Fibroblast of lung (primary cell): ENCODE measurements around the gene PRKAG1. TPM values are rescaled to one million over a fixed set of nuclear protein-coding genes. Genes with fewer than 3 reads are reported as not detected.

Experiments used
- DNase-seq, 2 donors: peaks; one replicate each; pipeline versions ENCODE4 v3.0.0 to v3.0.0-alpha.2; 2010; ENCODE audit warnings: low read depth in 2 of 2
- H2AFZ ChIP-seq: 2 replicates; pipeline ENCODE4 v1.5.1; 2012; ENCODE audit warnings: low read length, control low read depth, inconsistent platforms
- H3K27ac ChIP-seq: 2 replicates; pipeline ENCODE4 v1.5.1; 2011; ENCODE audit warnings: low read length, control low read depth; ENCODE audit not compliant: insufficient read depth
- H3K27me3 ChIP-seq: 2 replicates; pipeline ENCODE4 v1.5.1; 2011; ENCODE audit warnings: mild to moderate bottlenecking, low read length; ENCODE audit not compliant: control insufficient read depth, insufficient read depth
- H3K36me3 ChIP-seq: 2 replicates; pipeline ENCODE4 v1.5.1; 2011; ENCODE audit warnings: low read length; ENCODE audit not compliant: control insufficient read depth, insufficient read depth
- H3K4me1 ChIP-seq: 2 replicates; pipeline ENCODE4 v1.5.1; 2011; ENCODE audit warnings: low read length; ENCODE audit not compliant: control insufficient read depth, insufficient read depth; ENCODE audit errors: extremely low read depth
- H3K4me2 ChIP-seq: 2 replicates; pipeline ENCODE4 v1.5.1; 2011; ENCODE audit warnings: low read length, control low read depth; ENCODE audit not compliant: insufficient read depth; ENCODE audit errors: extremely low read depth
- H3K4me3 ChIP-seq, 4 experiments: fragments of 200-600 bp in 1 of 4; sonication (generic) in 1 of 4; replicated peaks in 1 of 4; 2 replicates each; pipeline ENCODE4 v1.5.1; 2011 to 2016; ENCODE audit warnings: low read length in 4 of 4, low read depth in 3 of 4, mild to moderate bottlenecking in 3 of 4, control low read depth in 2 of 4, inconsistent platforms in 1 of 4, mixed read lengths in 1 of 4; ENCODE audit not compliant: insufficient read depth in 1 of 4; ENCODE audit errors: control extremely low read depth in 1 of 4
- H3K79me2 ChIP-seq: 2 replicates; pipeline ENCODE4 v1.5.1; 2012; ENCODE audit warnings: mild to moderate bottlenecking, low read length, inconsistent platforms; ENCODE audit not compliant: control insufficient read depth, insufficient read depth
- H3K9ac ChIP-seq: 2 replicates; pipeline ENCODE4 v1.5.1; 2011; ENCODE audit warnings: mild to moderate bottlenecking, low read length, control low read depth; ENCODE audit not compliant: insufficient read depth
- H3K9me3 ChIP-seq: 2 replicates; pipeline ENCODE4 v1.5.1; 2012; ENCODE audit warnings: low read depth, low read length; ENCODE audit not compliant: control insufficient read depth, insufficient read depth
- H4K20me1 ChIP-seq: 2 replicates; pipeline ENCODE4 v1.5.1; 2011; ENCODE audit warnings: low read length; ENCODE audit not compliant: control insufficient read depth, insufficient read depth; ENCODE audit errors: extremely low read depth
- EZH2 ChIP-seq: IDR thresholded peaks from 2 replicates; pipeline ENCODE4 v1.5.1; 2012; ENCODE audit warnings: low read length, control low read depth, mild to moderate bottlenecking; ENCODE audit errors: missing control alignments
- polyA plus RNA-seq, 2 donors: library from polyadenylated mRNA; depleted of rRNA in 1 of 2; stranded (reverse) in 1 of 2; unstranded in 1 of 2; fragments of >200 nt; gene quantifications; 2 replicates each; pipeline ENCODE4 v1.2.1, GENCODE V29; 2011 to 2012; ENCODE audit warnings: missing spikeins in 1 of 2
- total RNA-seq: library from RNA; depleted of rRNA; stranded (reverse); fragments of >200 nt; gene quantifications from 2 replicates; pipeline ENCODE4 v1.2.1, GENCODE V29; 2014
- TF ChIP-seq, protein P1 (sequence below), 2 donors: IDR thresholded peaks in 1 of 2; conservative IDR thresholded peaks in 1 of 2; 1 replicate in 1 of 2; 2 replicates in 1 of 2; pipeline ENCODE4 v1.5.1; 2011 to 2012; ENCODE audit warnings: low read length in 2 of 2, control low read depth in 1 of 2, inconsistent platforms in 1 of 2, low read depth in 1 of 2, mild to moderate bottlenecking in 1 of 2

Gene PRKAG1
- total and polyA plus RNA-seq, 2 donors (not counting 1 experiment from before 2014, with no cell fraction given) = 76.5 to 110 TPM

- H3K9ac ChIP-seq = no peak overlapping the region
- H4K20me1 ChIP-seq = no peaks in the 10 kb centered on the region
- no peaks in the 10 kb centered on the region for H3K27me3 ChIP-seq
Measured at GRCh38 chr12:49037111-49037946, 18.8 kb upstream of the PRKAG1 start.

DNA sequence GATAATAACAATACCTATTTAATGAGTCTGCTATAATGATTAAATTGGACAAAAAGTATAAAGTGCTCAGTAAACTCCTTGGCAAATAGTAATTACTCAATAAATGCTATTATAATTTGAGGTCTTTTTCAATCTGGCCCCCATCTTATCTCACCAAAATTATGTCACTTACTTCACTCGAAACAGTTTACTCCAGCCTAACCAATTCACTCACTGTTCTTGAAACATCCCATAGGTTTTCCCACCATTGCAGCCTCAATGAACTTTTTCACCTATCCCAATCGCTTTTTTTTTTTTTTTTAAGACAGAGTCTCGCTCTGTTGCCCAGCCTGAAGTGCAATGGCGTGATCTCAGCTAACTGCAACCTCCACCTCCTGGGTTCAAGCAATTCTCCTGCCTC is 17.5 kb upstream of the PRKAG1 start:
- H3K36me3 ChIP-seq = peaks cover 47% of the 10 kb centered on the region
- H3K27ac ChIP-seq = no peak overlapping the region
- H3K4me3 ChIP-seq = no peak overlapping the region
- no peaks in the 10 kb centered on the region for H4K20me1 ChIP-seq
- no peaks in the 10 kb centered on the region for H3K4me1 ChIP-seq
- no peaks in the 10 kb centered on the region for H3K27me3 ChIP-seq
- H3K9me3 ChIP-seq = no peaks in the 10 kb centered on the region
- DNase-seq = no peak
- H3K79me2 ChIP-seq = no peaks in the 10 kb centered on the region
- H3K9ac ChIP-seq = no peak overlapping the region
- no peak for TF ChIP-seq EZH2
- TF ChIP-seq, protein P1, sequence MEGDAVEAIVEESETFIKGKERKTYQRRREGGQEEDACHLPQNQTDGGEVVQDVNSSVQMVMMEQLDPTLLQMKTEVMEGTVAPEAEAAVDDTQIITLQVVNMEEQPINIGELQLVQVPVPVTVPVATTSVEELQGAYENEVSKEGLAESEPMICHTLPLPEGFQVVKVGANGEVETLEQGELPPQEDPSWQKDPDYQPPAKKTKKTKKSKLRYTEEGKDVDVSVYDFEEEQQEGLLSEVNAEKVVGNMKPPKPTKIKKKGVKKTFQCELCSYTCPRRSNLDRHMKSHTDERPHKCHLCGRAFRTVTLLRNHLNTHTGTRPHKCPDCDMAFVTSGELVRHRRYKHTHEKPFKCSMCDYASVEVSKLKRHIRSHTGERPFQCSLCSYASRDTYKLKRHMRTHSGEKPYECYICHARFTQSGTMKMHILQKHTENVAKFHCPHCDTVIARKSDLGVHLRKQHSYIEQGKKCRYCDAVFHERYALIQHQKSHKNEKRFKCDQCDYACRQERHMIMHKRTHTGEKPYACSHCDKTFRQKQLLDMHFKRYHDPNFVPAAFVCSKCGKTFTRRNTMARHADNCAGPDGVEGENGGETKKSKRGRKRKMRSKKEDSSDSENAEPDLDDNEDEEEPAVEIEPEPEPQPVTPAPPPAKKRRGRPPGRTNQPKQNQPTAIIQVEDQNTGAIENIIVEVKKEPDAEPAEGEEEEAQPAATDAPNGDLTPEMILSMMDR (conservative IDR thresholded peaks at IDR 0.05 in 1 of 2, IDR thresholded peaks at IDR 0.05 in 1 of 2; ENCODE audit: low read depth in 1 of 2, low read length in 2 of 2) = no peak
- H2AFZ ChIP-seq = no peak overlapping the region
- H3K4me2 ChIP-seq = no peak overlapping the region

More at GRCh38 chr12:49037111-49037946, 18.8 kb upstream of the PRKAG1 start:
- H2AFZ ChIP-seq = no peak overlapping the region
- H3K4me2 ChIP-seq = no peak overlapping the region
- H3K4me3 ChIP-seq = no peak overlapping the region
- TF ChIP-seq, protein P1 (conservative IDR thresholded peaks at IDR 0.05 in 1 of 2, IDR thresholded peaks at IDR 0.05 in 1 of 2; ENCODE audit: low read depth in 1 of 2, low read length in 2 of 2) = no peak
- no peak for TF ChIP-seq EZH2
- DNase-seq = no peak
- no peaks in the 10 kb centered on the region for H3K9me3 ChIP-seq
- no peak overlapping the region for H3K27ac ChIP-seq
- no peaks in the 10 kb centered on the region for H3K79me2 ChIP-seq
- H3K36me3 ChIP-seq = peaks cover 51% of the 10 kb centered on the region
- no peaks in the 10 kb centered on the region for H3K4me1 ChIP-seq

- Histone ChIP-seq H3K27ac (no peak overlapping the region), H2AFZ (no peak overlapping the region), H3K9ac (no peak overlapping the region), H4K20me1 (no peaks in the 10 kb centered on the region), H3K27me3 (no peaks in the 10 kb centered on the region), H3K4me1 (no peaks in the 10 kb centered on the region), H3K79me2 (no peaks in the 10 kb centered on the region), H3K36me3 (peaks cover 37% of the 10 kb centered on the region), H3K4me3 (no peak overlapping the region), H3K9me3 (no peaks in the 10 kb centered on the region), H3K4me2 (no peak overlapping the region)
- TF ChIP-seq EZH2 = no peak
- TF ChIP-seq, protein P1 (conservative IDR thresholded peaks at IDR 0.05 in 1 of 2, IDR thresholded peaks at IDR 0.05 in 1 of 2; ENCODE audit: low read depth in 1 of 2, low read length in 2 of 2) = no peak
- no peak for DNase-seq
Measured at GRCh38 chr12:49034286-49034622, 15.7 kb upstream of the PRKAG1 start.
